Adrenal gland (tissue), 5 donors: ENCODE data around the gene PRPF8.

Source experiments
- POLR2A ChIP-seq, 2 donors: fragments of 450-650 bp; IDR thresholded peaks; one replicate each; pipeline ENCODE4 v1.6.1; 2017; ENCODE audit warnings: antibody characterized with exemption in 2 of 2, mild to moderate bottlenecking in 2 of 2, moderate library complexity in 1 of 2
- TF ChIP-seq, protein P1 (sequence below), 6 experiments: fragments of 450-650 bp in 4 of 6; fragments of 200-600 bp in 2 of 6; sonication (generic) in 1 of 6; IDR thresholded peaks; 1 replicate in 5 of 6; 2 replicates in 1 of 6; pipeline versions ENCODE4 v1.5.1 to v1.8.0; 2016 to 2021; ENCODE audit warnings: antibody characterized with exemption in 6 of 6, mild to moderate bottlenecking in 2 of 6, moderate library complexity in 1 of 6
- donor health status: DM: no; HTN: no; CAD: no.

DNA sequence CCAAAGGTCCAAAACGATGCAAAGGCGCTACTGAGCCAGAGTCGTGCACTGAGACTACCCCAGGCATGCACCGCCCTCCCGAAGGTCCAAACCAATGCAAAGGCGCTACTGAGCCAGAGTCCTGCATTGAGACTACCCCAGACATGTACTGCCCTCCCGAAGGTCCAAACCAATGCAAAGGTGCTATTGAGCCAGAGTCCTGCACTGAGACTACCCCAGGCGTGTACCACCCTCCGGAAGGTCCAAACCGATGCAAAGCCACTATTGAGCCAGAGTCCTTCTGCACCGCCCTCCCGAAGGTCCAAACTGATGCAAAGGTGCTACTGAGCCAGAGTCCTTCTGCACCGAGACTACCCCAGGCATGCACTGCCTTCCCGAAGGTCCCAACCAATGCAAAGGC lies 83.1 kb downstream of the PRPF8 start:
- TF ChIP-seq, protein P1, sequence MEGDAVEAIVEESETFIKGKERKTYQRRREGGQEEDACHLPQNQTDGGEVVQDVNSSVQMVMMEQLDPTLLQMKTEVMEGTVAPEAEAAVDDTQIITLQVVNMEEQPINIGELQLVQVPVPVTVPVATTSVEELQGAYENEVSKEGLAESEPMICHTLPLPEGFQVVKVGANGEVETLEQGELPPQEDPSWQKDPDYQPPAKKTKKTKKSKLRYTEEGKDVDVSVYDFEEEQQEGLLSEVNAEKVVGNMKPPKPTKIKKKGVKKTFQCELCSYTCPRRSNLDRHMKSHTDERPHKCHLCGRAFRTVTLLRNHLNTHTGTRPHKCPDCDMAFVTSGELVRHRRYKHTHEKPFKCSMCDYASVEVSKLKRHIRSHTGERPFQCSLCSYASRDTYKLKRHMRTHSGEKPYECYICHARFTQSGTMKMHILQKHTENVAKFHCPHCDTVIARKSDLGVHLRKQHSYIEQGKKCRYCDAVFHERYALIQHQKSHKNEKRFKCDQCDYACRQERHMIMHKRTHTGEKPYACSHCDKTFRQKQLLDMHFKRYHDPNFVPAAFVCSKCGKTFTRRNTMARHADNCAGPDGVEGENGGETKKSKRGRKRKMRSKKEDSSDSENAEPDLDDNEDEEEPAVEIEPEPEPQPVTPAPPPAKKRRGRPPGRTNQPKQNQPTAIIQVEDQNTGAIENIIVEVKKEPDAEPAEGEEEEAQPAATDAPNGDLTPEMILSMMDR (IDR thresholded peaks at IDR 0.05) = no peak
- TF ChIP-seq POLR2A (IDR thresholded peaks at IDR 0.05) = no peak
